Testis (tissue), 3 donors: Measurements from ENCODE around the gene DRC3. TPM values are rescaled to one million over a fixed set of nuclear protein-coding genes. Genes with fewer than 3 reads are reported as not detected.

Experiments
- DNase-seq: peaks from one replicate; pipeline ENCODE4 v3.0.0-alpha.2; 2019
- H3K27ac ChIP-seq, 2 donors: fragments of 200-600 bp; sonication (generic); one replicate each; pipeline ENCODE4 v1.5.1; 2019
- H3K27me3 ChIP-seq: fragments of 200-600 bp; sonication (generic); one replicate; pipeline ENCODE4 v1.5.1; 2019
- H3K36me3 ChIP-seq: fragments of 200-600 bp; sonication (generic); one replicate; pipeline ENCODE4 v1.5.1; 2017; ENCODE audit warnings: low read depth; ENCODE audit errors: missing control alignments
- H3K4me1 ChIP-seq: fragments of 200-600 bp; sonication (generic); one replicate; pipeline ENCODE4 v1.5.1; 2019
- H3K4me3 ChIP-seq, 2 donors: fragments of 200-600 bp; sonication (generic); one replicate each; pipeline ENCODE4 v1.5.1; 2017 to 2019
- H3K9me3 ChIP-seq: fragments of 200-600 bp; sonication (generic); one replicate; pipeline ENCODE4 v1.5.1; 2017
- CTCF ChIP-seq, 3 experiments: fragments of 450-650 bp in 2 of 3; fragments of 200-600 bp in 1 of 3; sonication (generic) in 1 of 3; IDR thresholded peaks; one replicate each; pipeline ENCODE4 v1.5.1; 2016 to 2019; ENCODE audit warnings: antibody characterized with exemption in 3 of 3, mild to moderate bottlenecking in 2 of 3, moderate library complexity in 1 of 3
- POLR2A ChIP-seq: fragments of 450-650 bp; IDR thresholded peaks from one replicate; pipeline ENCODE4 v1.6.1; 2017; ENCODE audit warnings: antibody characterized with exemption, mild to moderate bottlenecking, moderate library complexity
- WGBS, 2 donors: methylation state at CpG; one replicate each; pipeline ENCODE4 v1.1.5; 2018; 5-methylcytosine and 5-hydroxymethylcytosine counted together
- intact Hi-C: fragments of 100-400 bp; cut with DNase I; formaldehyde crosslinking; loops from one replicate; pipeline ENCODE4 v1.15.1; 2023; ENCODE audit warnings: low total_unique reads
- polyA plus RNA-seq: library from polyadenylated mRNA; stranded (reverse); fragments of 350-450 nt; fragmentation: Illumina TruSeq; extraction: RNeasy Lipid Tissue Mini Kit (QIAGEN cat#74804); gene quantifications from one replicate; pipeline ENCODE4 v1.2.3, GENCODE V29; 2014; ENCODE audit warnings: low read depth, low replicate concordance; ENCODE audit not compliant: insufficient read depth
- total RNA-seq, 2 donors: library from RNA; depleted of rRNA; stranded (reverse); fragments of >200 nt; gene quantifications; one replicate each; pipeline ENCODE4 v1.2.3, GENCODE V29; 2016

DRC3 gene
- total and polyA plus RNA-seq, 3 donors from 2014 or later, result 21.6 to 57.4 (median 22.1) TPM

- H3K36me3 ChIP-seq, result no peaks in the 10 kb centered on the region
- no peak for DNase-seq
- intact Hi-C loops, result no loop called here
- no peak overlapping the region for H3K4me3 ChIP-seq
- H3K9me3 ChIP-seq, result no peaks in the 10 kb centered on the region
- no peak overlapping the region for H3K27ac ChIP-seq
- WGBS, 2 donors, result 95 to 99% methylated on average over 10 to 11 of the region's 11 CpGs
- no peak for TF ChIP-seq POLR2A
- no peak for TF ChIP-seq CTCF (IDR thresholded peaks at IDR 0.05)
- H3K27me3 ChIP-seq, result no peaks in the 10 kb centered on the region
- H3K4me1 ChIP-seq, result no peaks in the 10 kb centered on the region
These were observed 92.9 kb downstream of the DRC3 start for GRCh38 chr17:18065546-18065945.

Other genes with a start within 250 kb of the DRC3 start
- gene SREBF1, start 135.9 kb upstream of the DRC3 start, total RNA-seq, result 100 to 1,000 TPM; 239 to 256 TPM
- 142 TPM for gene SREBF1, start 135.9 kb upstream of the DRC3 start, polyA plus RNA-seq
- 100 to 1,000 TPM; 218 to 221 TPM for gene TOM1L2, start 462 bp upstream of the DRC3 start, total RNA-seq
- 92.4 TPM for gene TOM1L2, start 462 bp upstream of the DRC3 start, polyA plus RNA-seq
- 10 to 100 TPM; 42.6 to 63.3 TPM for gene ATPAF2, start 66.3 kb downstream of the DRC3 start, total RNA-seq
- 59.9 TPM for gene ATPAF2, start 66.3 kb downstream of the DRC3 start, polyA plus RNA-seq
- 10 to 100 TPM; 28.6 to 36.1 TPM for gene GID4, start 66.5 kb downstream of the DRC3 start, total RNA-seq
- gene GID4, start 66.5 kb downstream of the DRC3 start, polyA plus RNA-seq, result 88.3 TPM
- gene DRG2, start 115.1 kb downstream of the DRC3 start, total RNA-seq, result 10 to 100 TPM; 42.9 to 43.1 TPM
- 26.0 TPM for gene DRG2, start 115.1 kb downstream of the DRC3 start, polyA plus RNA-seq
- 10 to 100 TPM; 18.6 to 30.2 TPM for gene MYO15A, start 135.9 kb downstream of the DRC3 start, total RNA-seq
- 21.7 TPM for gene MYO15A, start 135.9 kb downstream of the DRC3 start, polyA plus RNA-seq
- 100 to 1,000 TPM; 213 to 253 TPM for gene ALKBH5, start 211.0 kb downstream of the DRC3 start, total RNA-seq
- gene ALKBH5, start 211.0 kb downstream of the DRC3 start, polyA plus RNA-seq, result 172 TPM